GM18951 (cell line): ENCODE measurements around the gene RMDN2.

Experiments
- POLR2A ChIP-seq: IDR thresholded peaks from 4 replicates; pipeline ENCODE4 v1.6.1; 2011; ENCODE audit warnings: mild to moderate bottlenecking; ENCODE audit not compliant: insufficient read length, insufficient read depth; ENCODE audit errors: extremely low read depth
- in situ Hi-C: fragments of 300-500 bp; cut with MboI; formaldehyde crosslinking; loops from one replicate; pipeline ENCODE4 v1.12.0; 2022; ENCODE audit warnings: low sequenced_read_pairs, mixed read lengths, inconsistent platforms; ENCODE audit not compliant: unreplicated experiment

RMDN2 gene

GRCh38 chr2:37906131-37906530, 19.0 kb upstream of the RMDN2 start:
- no peak for TF ChIP-seq POLR2A

GRCh38 chr2:37907501-37908225, 17.4 kb upstream of the RMDN2 start:
- in situ Hi-C loops: no loop called here
- TF ChIP-seq POLR2A: no peak

More at GRCh38 chr2:37906131-37906530, 19.0 kb upstream of the RMDN2 start:
- in situ Hi-C loops: no loop called here

GRCh38 chr2:37911296-37911873, 13.7 kb upstream of the RMDN2 start:
- in situ Hi-C loops: no loop called here
- no peak for TF ChIP-seq POLR2A

- TF ChIP-seq POLR2A: no peak
- in situ Hi-C loops: no loop called here
Observed at GRCh38 chr2:37912056-37912455, 13.0 kb upstream of the RMDN2 start.

- in situ Hi-C loops: no loop called here
- no peak for TF ChIP-seq POLR2A
Observed at GRCh38 chr2:37912616-37913015, 12.5 kb upstream of the RMDN2 start.

- in situ Hi-C loops: no loop called here
- TF ChIP-seq POLR2A: no peak
Observed at GRCh38 chr2:37914340-37914739, 10.7 kb upstream of the RMDN2 start.

GRCh38 chr2:37915773-37916172, 9.3 kb upstream of the RMDN2 start:
- in situ Hi-C loops: no loop called here
- TF ChIP-seq POLR2A: no peak

GRCh38 chr2:37916512-37917082, 8.5 kb upstream of the RMDN2 start:
- in situ Hi-C loops: no loop called here
- no peak for TF ChIP-seq POLR2A

- in situ Hi-C loops: no loop called here
- TF ChIP-seq POLR2A: no peak
Observed at GRCh38 chr2:37917281-37918228, 7.5 kb upstream of the RMDN2 start.

GRCh38 chr2:37918742-37919186, 6.3 kb upstream of the RMDN2 start:
- TF ChIP-seq POLR2A: no peak
- in situ Hi-C loops: no loop called here

GRCh38 chr2:37919631-37920032, 5.5 kb upstream of the RMDN2 start:
- no peak for TF ChIP-seq POLR2A
- in situ Hi-C loops: no loop called here

- in situ Hi-C loops: no loop called here
- no peak for TF ChIP-seq POLR2A
Observed at GRCh38 chr2:37920570-37920969, 4.5 kb upstream of the RMDN2 start.

GRCh38 chr2:37921781-37922180, 3.3 kb upstream of the RMDN2 start:
- in situ Hi-C loops: no loop called here
- no peak for TF ChIP-seq POLR2A

- no peak for TF ChIP-seq POLR2A
- in situ Hi-C loops: no loop called here
Observed at GRCh38 chr2:37923308-37924055, 1.6 kb upstream of the RMDN2 start.
